K562 (cell line): ENCODE measurements around the gene C11orf98. TPM values are rescaled to one million over a fixed set of nuclear protein-coding genes. Genes with fewer than 3 reads are reported as not detected.
A peak's percentile ranks its signal among the peaks of the same experiment; 100 is the strongest.

ENCODE experiments used
- AFF4 ChIP-seq: sonication (generic); formaldehyde crosslinking; IDR thresholded peaks from 2 replicates; pipeline ENCODE4 v1.8.0; 2023; ENCODE audit warnings: mild to moderate bottlenecking, missing genetic modification reagents
- CBX3 ChIP-seq, 2 experiments: IDR thresholded peaks; 1 replicate in 1 of 2; 2 replicates in 1 of 2; pipeline ENCODE4 v1.6.1; 2012; ENCODE audit warnings: inconsistent platforms in 2 of 2, low read length in 2 of 2, borderline replicate concordance in 1 of 2, control low read depth in 1 of 2
- CHCHD3 ChIP-seq: fragments of 250-450 bp; sonication (Bioruptor Pico); IDR thresholded peaks from 2 replicates; pipeline ENCODE4 v2.1.2; 2022; ENCODE audit warnings: mild to moderate bottlenecking
- E2F8 ChIP-seq: fragments of 450-650 bp; IDR thresholded peaks from 2 replicates; pipeline ENCODE4 v1.7.1; 2018; ENCODE audit warnings: mild to moderate bottlenecking, low read depth; ENCODE audit not compliant: partially characterized antibody
- GTF2F1 ChIP-seq: IDR thresholded peaks from 2 replicates; pipeline ENCODE4 v1.6.1; 2011; ENCODE audit warnings: low read depth, low read length, improper control_type of control experiment
- HDAC2 ChIP-seq: fragments of 450-650 bp; IDR thresholded peaks from 2 replicates; pipeline ENCODE4 v1.6.1; 2016; ENCODE audit warnings: mild to moderate bottlenecking
- MTA3 ChIP-seq: fragments of 450-650 bp; formaldehyde crosslinking; IDR thresholded peaks from 2 replicates; pipeline ENCODE4 v1.6.1; 2017; ENCODE audit warnings: mild to moderate bottlenecking, borderline replicate concordance
- MXI1 ChIP-seq: IDR thresholded peaks from 2 replicates; pipeline ENCODE4 v1.6.1; 2011; ENCODE audit warnings: low read depth, mild to moderate bottlenecking, improper control_type of control experiment, low read length
- NFE2L1 ChIP-seq: fragments of 450-650 bp; IDR thresholded peaks from 2 replicates; pipeline ENCODE4 v1.6.1; 2016; ENCODE audit warnings: missing genetic modification characterization, low read depth, mild to moderate bottlenecking, missing compliant biosample characterization, moderate library complexity, borderline replicate concordance
- POLR3A ChIP-seq: IDR thresholded peaks from 2 replicates; pipeline ENCODE4 v1.6.1; 2011; ENCODE audit warnings: borderline replicate concordance, mild to moderate bottlenecking, moderate library complexity; ENCODE audit not compliant: insufficient read length, insufficient read depth; ENCODE audit errors: extremely low read depth
- POU5F1 ChIP-seq: fragments of 150-350 bp; IDR thresholded peaks from 2 replicates; pipeline ENCODE4 v1.6.1; 2014; ENCODE audit warnings: borderline replicate concordance, low read length, low read depth, mild to moderate bottlenecking; ENCODE audit not compliant: partially characterized antibody
- PRDM10 ChIP-seq: fragments of 450-650 bp; IDR thresholded peaks from 2 replicates; pipeline ENCODE4 v1.6.1; 2018; ENCODE audit not compliant: partially characterized antibody
- SRSF7 ChIP-seq: fragments of 200-400 bp; formaldehyde crosslinking; optimal IDR thresholded peaks from 2 replicates; pipeline ENCODE3; 2017; ENCODE audit warnings: mild to moderate bottlenecking, low read depth, low read length
- STAT5B ChIP-seq: fragments of 250-450 bp; sonication (Bioruptor Pico); IDR thresholded peaks from 2 replicates; pipeline ENCODE4 v1.8.0; 2021; ENCODE audit warnings: mild to moderate bottlenecking, inconsistent platforms
- TAL1 ChIP-seq: fragments of 450-650 bp; IDR thresholded peaks from 2 replicates; pipeline ENCODE4 v1.6.1; 2016; ENCODE audit warnings: mild to moderate bottlenecking
- ZBTB17 ChIP-seq: fragments of 450-650 bp; formaldehyde crosslinking; IDR thresholded peaks from 2 replicates; pipeline ENCODE4 v1.4.0; 2020; ENCODE audit warnings: mild to moderate bottlenecking
- ZNF561 ChIP-seq: fragments of 450-650 bp; formaldehyde crosslinking; conservative IDR thresholded peaks from 2 replicates; pipeline ENCODE4 v1.4.0; 2020; ENCODE audit warnings: mild to moderate bottlenecking, moderate library complexity
- ZSCAN32 ChIP-seq: fragments of 450-650 bp; formaldehyde crosslinking; IDR thresholded peaks from 2 replicates; pipeline ENCODE4 v1.4.0; 2020; ENCODE audit warnings: mild to moderate bottlenecking, moderate library complexity
- polyA plus RNA-seq, 8 experiments: library from polyadenylated mRNA; depleted of rRNA in 4 of 8; stranded (reverse) in 5 of 8; unstranded in 3 of 8; fragments of >200 nt; fragmentation: Nextera tagmentation in 2 of 8; fragmentation: Illumina TruSeq in 1 of 8; extraction: Ambion mirVana in 2 of 8; extraction: Trizol in 1 of 8; gene quantifications; 2 replicates each; pipeline versions ENCODE4 v1.2.1 to v1.2.3, GENCODE V29; 2011 to 2014; ENCODE audit warnings: inconsistent platforms in 1 of 8, missing spikeins in 1 of 8
- total RNA-seq, 7 experiments: library from RNA; depleted of rRNA in 6 of 7; stranded (reverse); fragments of >200 nt in 6 of 7; fragmentation: Illumina TruSeq in 2 of 7; extraction: Trizol in 2 of 7; gene quantifications; 2 replicates each; pipeline versions ENCODE4 v1.2.1 to v1.2.3, GENCODE V29; 2011 to 2021; ENCODE audit warnings: low replicate concordance in 1 of 7

Gene C11orf98
- total and polyA plus RNA-seq, 9 of the 15 experiments (the other 6 are each of a cell fraction or from before 2014, with no cell fraction given), result 103 to 352 (median 218) TPM

GRCh38 chr11:62665075-62665598, at the start of gene C11orf98, which contains the start of gene CSKMT (continued):
- TF ChIP-seq NFE2L1 (tag), result no peak
- TF ChIP-seq HDAC2, result no peak
- TF ChIP-seq CHCHD3 (CRISPR knock-in tag), result peak; percentile 97
- no peak for TF ChIP-seq POU5F1
- no peak for TF ChIP-seq CBX3 (IDR thresholded peaks at IDR 0.05; ENCODE audit: borderline replicate concordance in 1 of 2, low read length in 2 of 2)
- TF ChIP-seq ZNF561, result peak; percentile 74; the same call in 1 of the 2 replicates
- TF ChIP-seq ZSCAN32 (CRISPR knock-in tag), result 0 out of 2 replicates have a peak, but pooled peaks have one; percentile 64
- TF ChIP-seq POLR3A, result no peak
- peak; percentile 85 for TF ChIP-seq ZBTB17 (CRISPR knock-in tag)
- TF ChIP-seq STAT5B (CRISPR knock-in tag), result no peak
- no peak for TF ChIP-seq TAL1
- TF ChIP-seq AFF4 (CRISPR knock-in tag), result no peak; the same call in 1 of the 2 replicates
- peak; percentile 82 for TF ChIP-seq MXI1
- peak; percentile 100 for TF ChIP-seq MTA3
- no peak for TF ChIP-seq SRSF7
- TF ChIP-seq PRDM10, result peak; percentile 46
- TF ChIP-seq E2F8, result no peak
- peak; percentile 99 for TF ChIP-seq GTF2F1
